HG02798 (cell line): Measurements from ENCODE around the gene TMEM8B.

Experiments used
- ATAC-seq: cut with Tn5 transposase; IDR thresholded peaks from one replicate; pipeline ENCODE4 v1.9.1; 2021; ENCODE audit warnings: mild to moderate bottlenecking; ENCODE audit not compliant: unreplicated experiment, poor library complexity

The TMEM8B gene

DNA sequence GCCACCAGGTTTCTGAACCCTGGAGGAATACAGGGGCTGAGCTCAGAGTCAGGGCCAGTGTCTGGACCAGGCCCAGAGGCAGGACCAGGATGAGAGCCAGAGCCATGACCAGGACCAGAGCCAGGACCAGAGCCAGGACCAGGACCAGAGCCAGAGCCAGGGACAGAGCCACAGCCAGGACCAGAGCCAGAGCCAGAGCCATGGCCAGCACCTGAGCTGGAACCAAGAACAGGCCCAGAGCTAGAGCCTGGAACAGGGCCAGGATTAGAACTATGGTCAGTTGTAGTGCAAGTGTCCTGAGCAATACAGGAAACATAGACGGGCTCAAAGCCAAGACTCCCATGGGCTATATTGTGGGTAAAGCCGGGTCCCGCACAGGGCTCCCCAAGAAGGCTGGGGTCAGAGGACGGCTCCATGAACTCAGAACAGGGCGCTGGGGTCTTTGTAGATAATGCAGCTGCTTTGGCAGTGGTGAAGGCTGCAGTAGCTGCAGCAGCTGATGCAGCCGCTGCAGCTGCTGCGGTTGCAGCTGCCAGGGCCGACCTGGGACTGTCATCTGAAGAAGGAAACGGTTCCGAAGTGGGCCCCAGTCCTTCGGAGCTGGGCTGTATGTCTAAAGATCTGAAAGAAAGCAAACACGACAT lies 17.5 kb upstream of the TMEM8B start:
- ATAC-seq: no peak

DNA sequence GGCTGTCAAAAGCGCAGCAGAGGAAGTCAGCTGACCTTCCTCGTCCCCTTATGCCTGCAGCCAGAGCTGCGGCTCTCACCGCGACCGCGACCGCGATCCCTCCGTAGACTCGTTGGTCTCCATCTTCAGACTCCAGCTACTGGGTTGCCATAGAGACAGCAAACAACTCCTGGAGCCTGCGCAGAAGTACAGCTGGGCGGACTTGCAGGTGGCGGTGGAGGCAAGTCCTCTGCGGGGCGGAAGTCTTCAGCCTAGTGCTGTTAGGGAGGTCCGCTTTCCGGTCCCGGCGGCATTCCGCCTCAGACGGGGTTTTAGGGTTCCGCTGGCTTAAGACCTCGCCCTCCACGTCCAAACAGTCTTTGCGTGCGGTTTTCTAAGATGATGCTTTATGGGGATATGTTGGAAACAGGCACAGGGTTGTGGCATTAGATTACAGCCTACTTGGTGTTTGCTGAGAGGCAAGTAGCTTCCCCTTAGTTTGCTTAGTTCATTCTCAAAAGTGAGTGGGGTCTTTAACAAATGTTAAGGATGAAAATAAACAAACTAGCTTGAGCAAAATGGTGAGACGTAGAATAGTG lies 16.9 kb upstream of the TMEM8B start, which contains the start of gene SPAG8:
TSS of gene SPAG8 (minus strand) at position 238 of the 578 bp plus-strand sequence. CDS start at position 123, 115 bp downstream.
- peak; percentile 69 for ATAC-seq

DNA sequence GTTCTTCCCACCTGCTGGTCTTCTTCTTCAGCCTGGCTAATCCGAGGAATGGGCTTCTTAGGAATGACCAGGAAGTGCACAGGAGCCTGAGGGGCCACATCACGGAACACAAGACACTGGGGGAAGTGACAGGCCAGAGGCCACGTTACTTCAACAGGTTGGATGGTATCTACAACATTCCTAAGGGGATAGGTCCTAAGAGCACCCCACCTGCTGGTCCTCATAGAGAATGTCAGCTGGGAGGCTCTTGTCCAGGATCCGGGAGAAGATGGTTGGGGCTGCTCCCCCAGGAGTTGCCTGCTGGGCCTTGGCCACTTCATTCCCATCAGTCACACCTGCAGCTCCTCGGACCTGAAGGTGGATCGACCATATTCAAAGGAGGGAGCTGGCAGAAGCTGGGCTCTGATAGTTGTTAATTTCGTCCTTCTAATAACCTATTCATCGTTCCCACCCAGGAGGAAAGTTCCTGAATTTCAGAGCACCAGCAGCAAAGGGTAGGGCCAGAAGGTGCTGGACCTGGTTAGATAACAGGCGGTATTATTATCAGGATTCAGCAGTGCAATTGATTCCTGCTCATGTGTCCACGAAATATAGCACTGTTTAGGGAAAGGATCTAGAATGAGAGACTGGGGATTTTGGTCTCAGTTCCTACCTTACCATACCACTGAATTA lies 15.5 kb upstream of the TMEM8B start:
- ATAC-seq: no peak

DNA sequence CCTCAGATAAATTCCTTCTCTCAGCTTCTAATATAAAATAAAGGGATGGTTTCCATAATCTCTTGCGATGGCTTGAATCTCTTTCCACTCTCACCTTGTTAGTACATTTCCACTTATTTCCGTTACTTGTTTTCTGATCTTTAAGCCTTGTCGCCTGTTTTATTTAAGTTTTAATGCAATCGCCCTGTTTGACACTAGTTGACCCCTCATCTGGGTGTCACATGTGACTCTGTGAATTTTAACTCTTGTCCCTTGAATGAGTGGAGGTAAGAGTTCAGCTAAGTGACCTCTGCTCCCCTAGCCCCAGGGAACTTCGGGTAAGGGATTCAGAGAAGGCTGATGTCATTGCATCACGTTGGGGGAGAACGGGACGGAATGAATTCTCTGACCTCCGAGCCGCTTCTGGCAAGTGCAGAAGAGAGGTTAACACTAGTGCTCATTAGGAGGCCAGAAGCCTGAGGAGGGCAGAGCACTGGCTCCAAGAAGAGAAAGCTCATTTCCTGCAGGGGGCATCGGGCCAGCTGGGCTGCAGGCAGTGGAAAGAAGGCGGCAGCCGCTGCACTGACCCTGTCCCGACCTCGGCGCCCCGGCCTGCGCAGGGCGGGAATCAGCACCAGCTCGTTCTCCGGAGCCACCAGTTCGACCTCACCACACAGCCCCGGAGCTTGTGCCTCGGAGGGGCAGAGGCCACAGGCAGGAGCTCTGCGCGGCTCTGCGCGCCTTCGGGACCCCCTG lies 14.8 kb upstream of the TMEM8B start:
- peak; percentile 19 for ATAC-seq

DNA sequence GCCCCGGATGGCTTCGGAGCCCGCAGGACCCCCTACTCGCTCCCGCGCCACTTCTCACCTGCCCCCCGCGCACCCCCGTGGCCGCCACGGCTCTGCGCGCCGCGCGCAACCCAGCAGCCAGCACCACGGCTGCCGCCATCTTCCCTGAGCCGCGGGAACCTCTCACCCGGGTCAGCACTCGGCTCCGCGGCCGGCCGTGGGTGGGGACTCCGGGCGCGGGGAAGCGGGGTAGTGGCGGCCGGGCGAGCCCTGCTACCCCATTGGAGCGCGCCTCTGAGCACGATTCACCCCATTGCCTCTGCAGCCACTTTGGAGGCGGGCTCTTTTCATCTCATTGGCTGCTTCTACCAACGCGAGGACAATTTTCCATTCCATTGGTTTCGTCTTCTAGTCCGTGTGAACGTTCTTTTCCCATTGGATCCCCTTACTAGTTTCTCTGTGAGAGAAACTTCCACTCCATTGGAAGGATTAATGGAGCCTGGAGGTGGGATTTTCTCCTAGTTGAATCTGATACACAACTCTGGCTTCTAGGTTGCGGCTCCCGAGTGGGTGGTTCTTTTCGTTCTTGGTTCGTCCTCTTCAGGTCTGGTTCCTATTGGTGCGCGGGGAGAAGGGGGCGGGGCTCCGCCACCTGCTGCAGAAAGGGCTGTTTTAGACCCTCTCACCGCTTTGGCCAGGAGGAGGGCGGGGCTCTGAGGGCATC lies 14.0 kb upstream of the TMEM8B start, which contains the start of gene HINT2:
TSS of gene HINT2 (minus strand) at position 202 of the 703 bp plus-strand sequence. CDS start at position 139, 63 bp downstream.
- ATAC-seq: peak; percentile 79

DNA sequence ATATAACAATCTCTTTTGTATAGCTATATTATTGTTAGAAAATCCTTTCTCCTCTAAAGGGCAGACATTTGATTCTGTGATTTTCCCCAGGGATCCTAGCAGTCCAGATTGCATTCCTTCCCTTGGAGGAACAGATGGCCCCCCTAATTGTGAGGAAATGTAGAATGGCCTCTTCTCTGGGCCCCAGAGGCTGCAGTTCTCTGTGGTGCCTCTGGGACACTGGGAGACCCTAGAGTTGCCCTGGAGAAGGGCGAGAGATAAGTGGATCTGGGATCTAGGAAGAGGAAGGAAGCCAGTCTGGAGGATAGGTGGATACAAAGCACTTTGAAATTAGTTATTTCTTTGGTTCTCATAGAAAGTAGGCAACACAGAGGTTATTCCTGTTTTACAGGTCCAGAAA lies 12.3 kb upstream of the TMEM8B start:
- ATAC-seq: no peak

- ATAC-seq: no peak
Observed at GRCh38 chr9:35818341-35818740, 10.7 kb upstream of the TMEM8B start.

DNA sequence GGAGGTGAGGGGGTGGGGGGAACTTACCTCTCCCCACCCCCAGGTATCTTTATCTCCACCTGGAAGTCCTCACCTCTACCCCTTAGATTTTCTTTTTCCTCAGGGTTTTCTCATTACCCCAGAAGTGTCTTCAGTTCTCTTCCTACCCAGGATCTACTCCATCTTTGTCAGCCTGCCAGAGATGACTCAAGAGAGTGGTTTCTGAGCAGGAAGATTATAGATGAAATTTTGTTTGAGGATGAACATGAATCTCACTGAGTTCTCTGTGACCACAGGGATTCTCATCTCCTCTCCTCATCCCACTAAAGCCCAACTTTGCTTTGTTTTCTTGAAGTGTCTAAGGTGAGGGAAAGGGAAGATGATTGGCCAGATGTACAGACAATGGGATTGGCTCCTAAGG lies 9.0 kb upstream of the TMEM8B start:
- ATAC-seq: no peak

DNA sequence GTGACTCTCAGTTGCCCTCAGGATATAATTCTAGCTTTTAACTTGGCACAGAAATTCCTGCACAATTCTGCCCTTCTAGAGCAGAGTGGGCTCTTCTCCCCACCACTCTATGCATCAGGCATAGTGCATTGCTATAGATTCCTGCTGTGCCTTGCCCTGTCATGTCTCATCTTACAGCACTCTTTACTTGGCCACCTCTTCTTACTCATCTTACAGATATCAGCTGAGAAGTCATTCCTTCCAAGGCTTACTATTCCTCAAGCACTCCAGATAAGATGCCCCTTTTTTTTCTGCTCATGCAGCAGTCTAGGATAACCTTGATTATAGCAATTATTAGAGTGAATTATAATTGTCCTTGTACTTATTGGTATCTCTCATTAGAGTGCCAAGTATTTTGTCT lies 6.1 kb upstream of the TMEM8B start:
- ATAC-seq: no peak

- peak; percentile 46 for ATAC-seq
Observed at GRCh38 chr9:35826071-35826701, 2.8 kb upstream of the TMEM8B start.

- ATAC-seq: no peak
Observed at GRCh38 chr9:35827486-35827885, 1.5 kb upstream of the TMEM8B start.

DNA sequence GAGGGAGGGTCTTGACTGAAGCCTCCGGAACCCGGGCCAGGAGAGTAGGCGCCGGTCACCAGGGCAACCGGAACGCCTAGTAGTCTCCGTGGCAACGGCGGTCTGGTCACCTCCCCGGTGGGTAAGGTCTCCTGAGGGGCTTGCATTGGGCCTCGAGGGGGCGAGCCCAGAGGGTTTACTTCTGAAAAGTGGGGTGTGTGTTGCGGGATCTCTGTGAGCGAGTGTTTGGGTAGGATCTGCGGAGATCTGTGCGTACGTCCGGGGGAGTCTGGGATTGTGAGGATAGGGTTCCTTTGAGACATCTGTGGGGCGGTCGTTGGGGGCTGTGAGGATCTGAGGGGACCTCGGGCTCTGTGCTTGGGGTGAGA lies 328 bp upstream of the TMEM8B start, which contains the start of gene FAM221B:
TSS of gene FAM221B (minus strand) at position 17 of the 368 bp plus-strand sequence. CDS start 2,571 bp downstream, outside the sequence.
- ATAC-seq: no peak

DNA sequence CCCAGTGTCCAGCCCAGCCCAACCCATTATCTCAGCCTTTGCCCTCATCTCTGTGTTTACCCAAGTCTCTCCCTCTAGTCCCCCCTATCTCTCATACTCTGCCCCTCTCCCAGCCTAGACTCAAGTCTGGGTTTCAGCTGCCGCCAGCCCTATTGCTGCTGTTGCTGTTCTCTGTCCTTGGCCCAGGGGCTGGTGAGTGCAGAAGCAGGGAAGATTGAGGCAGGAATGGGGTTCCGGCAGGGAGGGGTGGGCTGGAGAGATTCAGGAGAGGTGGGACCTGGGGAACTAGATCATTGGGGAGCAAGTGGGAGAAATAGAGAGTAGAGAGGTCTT lies 702 bp downstream of the TMEM8B start:
- ATAC-seq: no peak

- ATAC-seq: no peak
Observed at GRCh38 chr9:35831040-35831439, 2.0 kb downstream of the TMEM8B start.

- ATAC-seq: no peak
Observed at GRCh38 chr9:35832814-35833213, 3.8 kb downstream of the TMEM8B start.

- no peak for ATAC-seq
Observed at GRCh38 chr9:35834260-35835215, 5.5 kb downstream of the TMEM8B start.

DNA sequence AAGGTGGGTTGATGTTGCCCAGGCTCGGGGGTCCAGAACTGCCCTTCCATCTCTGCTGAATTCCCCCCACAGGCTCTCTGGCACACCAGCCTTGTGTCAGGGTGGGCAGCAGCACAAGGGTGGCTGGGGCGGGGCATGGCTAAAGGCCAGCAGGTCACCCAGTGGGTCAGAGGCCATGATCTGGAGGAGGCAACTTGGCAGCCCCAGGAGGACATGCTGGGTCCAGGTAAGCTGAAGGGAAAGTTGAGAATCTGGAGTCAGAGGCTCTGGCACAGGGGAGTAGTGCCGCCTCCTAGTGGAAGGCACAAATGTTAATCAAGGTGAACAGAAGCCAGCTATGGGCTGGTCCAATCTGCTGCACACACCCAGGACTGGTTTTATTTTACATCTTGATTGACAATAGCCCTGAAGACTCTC lies 6.2 kb downstream of the TMEM8B start:
- ATAC-seq: no peak

DNA sequence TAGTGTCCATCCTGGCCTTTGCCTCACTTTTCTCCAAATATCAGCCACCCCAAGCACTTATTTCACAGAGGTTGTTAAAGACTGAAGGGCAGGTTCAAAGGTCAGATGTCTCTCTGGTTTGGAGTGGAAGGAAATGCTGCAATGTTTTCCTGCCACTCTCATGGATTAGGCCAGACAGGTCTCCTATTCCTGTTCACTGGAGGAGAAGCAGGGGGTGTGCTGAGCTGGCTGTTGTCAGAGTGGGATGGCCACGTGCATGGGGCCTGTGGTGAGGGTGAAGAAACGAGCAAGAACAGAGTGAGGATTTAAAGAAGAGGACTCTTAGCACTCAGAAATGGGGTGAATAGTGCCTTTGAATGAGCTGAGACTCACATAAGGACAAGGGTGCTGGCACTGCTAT lies 6.7 kb downstream of the TMEM8B start:
- no peak for ATAC-seq

- no peak for ATAC-seq
Observed at GRCh38 chr9:35836595-35836994, 7.6 kb downstream of the TMEM8B start.
